KMS-11 (cell line): ENCODE data around the gene CA11.

Source experiments
- H2AFZ ChIP-seq: fragments of 200-600 bp; sonication (generic); 2 replicates; pipeline ENCODE4 v1.6.1; 2016; ENCODE audit warnings: antibody characterized with exemption, mixed run types, low read depth
- H3K27ac ChIP-seq: fragments of 200-600 bp; sonication (generic); 2 replicates; pipeline ENCODE4 v1.6.1; 2016; ENCODE audit warnings: mild to moderate bottlenecking, mixed run types
- H3K27me3 ChIP-seq: fragments of 200-600 bp; sonication (generic); 2 replicates; pipeline ENCODE4 v1.6.1; 2017; ENCODE audit warnings: mild to moderate bottlenecking, low read depth, mixed run types, moderate library complexity; ENCODE audit not compliant: insufficient read depth
- H3K36me3 ChIP-seq: fragments of 200-600 bp; sonication (generic); 2 replicates; pipeline ENCODE4 v1.6.1; 2017; ENCODE audit warnings: mild to moderate bottlenecking, mixed run types; ENCODE audit not compliant: insufficient read depth
- H3K4me1 ChIP-seq: fragments of 200-600 bp; sonication (generic); 2 replicates; pipeline ENCODE4 v1.6.1; 2016; ENCODE audit warnings: mild to moderate bottlenecking, low read depth, mixed run types; ENCODE audit not compliant: poor library complexity, severe bottlenecking
- H3K4me2 ChIP-seq: fragments of 200-600 bp; sonication (generic); 2 replicates; pipeline ENCODE4 v1.7.0; 2016; ENCODE audit warnings: mild to moderate bottlenecking, mixed run types
- H3K4me3 ChIP-seq: fragments of 200-600 bp; sonication (generic); IDR thresholded peaks from 2 replicates; pipeline ENCODE4 v1.6.1; 2017; ENCODE audit warnings: low read depth, low read length, mixed read lengths; ENCODE audit not compliant: insufficient read depth
- H3K79me2 ChIP-seq: fragments of 200-600 bp; sonication (generic); 2 replicates; pipeline ENCODE4 v1.6.1; 2016; ENCODE audit warnings: low read depth, mixed run types; ENCODE audit not compliant: insufficient read depth
- H3K9ac ChIP-seq: fragments of 200-600 bp; sonication (generic); 2 replicates; pipeline ENCODE4 v1.6.1; 2016; ENCODE audit warnings: mild to moderate bottlenecking, mixed run types
- H4K20me1 ChIP-seq: fragments of 200-600 bp; sonication (generic); 2 replicates; pipeline ENCODE4 v1.6.1; 2016; ENCODE audit warnings: mild to moderate bottlenecking, mixed run types; ENCODE audit not compliant: insufficient read depth
- TF ChIP-seq, protein P1 (sequence below): fragments of 200-600 bp; sonication (generic); conservative IDR thresholded peaks from 2 replicates; pipeline ENCODE4 v1.6.1; 2017; ENCODE audit warnings: low read depth, mild to moderate bottlenecking, antibody characterized with exemption, low read length, moderate library complexity, mixed read lengths

The CA11 gene

DNA sequence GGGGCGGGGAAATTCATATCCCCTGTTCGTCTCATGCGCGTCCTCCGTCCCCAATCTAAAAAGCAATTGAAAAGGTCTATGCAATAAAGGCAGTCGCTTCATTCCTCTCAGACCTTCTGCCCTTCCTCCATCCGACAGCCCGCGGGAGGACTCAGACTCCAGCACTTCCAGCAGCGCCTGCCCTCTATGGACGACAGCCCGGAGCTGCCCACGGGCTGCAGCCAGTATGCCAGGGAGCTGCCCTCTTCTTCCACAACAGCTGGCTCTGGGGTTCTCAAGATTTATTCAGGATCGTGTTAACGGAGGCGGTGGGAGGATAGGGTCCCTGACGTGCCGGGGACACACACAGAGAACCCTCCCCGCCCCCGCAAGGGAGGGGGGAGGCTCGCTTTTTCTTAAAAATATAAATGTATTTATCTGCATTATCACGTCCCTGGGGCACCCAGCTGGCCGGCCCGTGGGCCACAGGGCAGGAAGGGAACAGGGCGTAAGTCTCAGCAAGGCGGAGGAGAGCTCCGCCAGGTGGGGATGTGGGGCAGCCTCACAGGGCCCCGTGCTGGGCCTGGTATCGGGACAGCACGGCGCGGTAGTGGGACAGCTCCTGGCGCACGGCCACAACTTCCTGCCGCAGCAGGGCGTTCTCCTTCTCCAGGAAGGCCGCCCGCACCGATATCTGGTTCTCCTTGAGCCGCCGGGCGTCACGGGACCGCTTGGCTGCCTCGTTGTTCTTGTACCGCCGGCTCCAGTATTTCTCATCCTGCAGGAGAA lies 15.5 kb downstream of the CA11 start:
- TF ChIP-seq, protein P1, sequence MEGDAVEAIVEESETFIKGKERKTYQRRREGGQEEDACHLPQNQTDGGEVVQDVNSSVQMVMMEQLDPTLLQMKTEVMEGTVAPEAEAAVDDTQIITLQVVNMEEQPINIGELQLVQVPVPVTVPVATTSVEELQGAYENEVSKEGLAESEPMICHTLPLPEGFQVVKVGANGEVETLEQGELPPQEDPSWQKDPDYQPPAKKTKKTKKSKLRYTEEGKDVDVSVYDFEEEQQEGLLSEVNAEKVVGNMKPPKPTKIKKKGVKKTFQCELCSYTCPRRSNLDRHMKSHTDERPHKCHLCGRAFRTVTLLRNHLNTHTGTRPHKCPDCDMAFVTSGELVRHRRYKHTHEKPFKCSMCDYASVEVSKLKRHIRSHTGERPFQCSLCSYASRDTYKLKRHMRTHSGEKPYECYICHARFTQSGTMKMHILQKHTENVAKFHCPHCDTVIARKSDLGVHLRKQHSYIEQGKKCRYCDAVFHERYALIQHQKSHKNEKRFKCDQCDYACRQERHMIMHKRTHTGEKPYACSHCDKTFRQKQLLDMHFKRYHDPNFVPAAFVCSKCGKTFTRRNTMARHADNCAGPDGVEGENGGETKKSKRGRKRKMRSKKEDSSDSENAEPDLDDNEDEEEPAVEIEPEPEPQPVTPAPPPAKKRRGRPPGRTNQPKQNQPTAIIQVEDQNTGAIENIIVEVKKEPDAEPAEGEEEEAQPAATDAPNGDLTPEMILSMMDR: no peak
- H4K20me1 ChIP-seq: no peaks in the 10 kb centered on the region
- no peaks in the 10 kb centered on the region for H3K27me3 ChIP-seq
- H2AFZ ChIP-seq: no peak overlapping the region
- H3K9ac ChIP-seq: no peak overlapping the region
- H3K79me2 ChIP-seq: no peaks in the 10 kb centered on the region
- no peak overlapping the region for H3K4me2 ChIP-seq
- no peak overlapping the region for H3K4me3 ChIP-seq
- H3K27ac ChIP-seq: no peak overlapping the region
- no peaks in the 10 kb centered on the region for H3K36me3 ChIP-seq
- peaks cover 47% of the 10 kb centered on the region for H3K4me1 ChIP-seq

DNA sequence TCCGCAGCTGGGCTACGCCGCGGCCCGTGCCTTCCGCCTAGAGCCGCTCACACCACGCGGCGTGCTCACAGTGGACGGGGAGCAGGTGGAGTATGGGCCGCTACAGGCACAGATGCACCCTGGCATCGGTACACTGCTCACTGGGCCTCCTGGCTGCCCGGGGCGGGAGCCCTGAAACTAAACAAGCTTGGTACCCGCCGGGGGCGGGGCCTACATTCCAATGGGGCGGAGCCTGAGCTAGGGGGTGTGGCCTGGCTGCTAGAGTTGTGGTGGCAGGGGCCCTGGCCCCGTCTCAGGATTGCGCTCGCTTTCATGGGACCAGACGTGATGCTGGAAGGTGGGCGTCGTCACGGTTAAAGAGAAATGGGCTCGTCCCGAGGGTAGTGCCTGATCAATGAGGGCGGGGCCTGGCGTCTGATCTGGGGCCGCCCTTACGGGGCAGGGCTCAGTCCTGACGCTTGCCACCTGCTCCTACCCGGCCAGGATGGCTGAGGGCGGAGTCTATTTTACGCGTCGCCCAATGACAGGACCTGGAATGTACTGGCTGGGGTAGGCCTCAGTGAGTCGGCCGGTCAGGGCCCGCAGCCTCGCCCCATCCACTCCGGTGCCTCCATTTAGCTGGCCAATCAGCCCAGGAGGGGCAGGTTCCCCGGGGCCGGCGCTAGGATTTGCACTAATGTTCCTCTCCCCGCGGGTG lies 16.2 kb downstream of the CA11 start:
- TF ChIP-seq, protein P1: no peak
- no peak overlapping the region for H3K27ac ChIP-seq
- H3K36me3 ChIP-seq: no peaks in the 10 kb centered on the region
- H2AFZ ChIP-seq: no peak overlapping the region
- H3K27me3 ChIP-seq: no peaks in the 10 kb centered on the region
- H3K4me1 ChIP-seq: peaks cover 48% of the 10 kb centered on the region
- no peak overlapping the region for H3K4me3 ChIP-seq
- H3K4me2 ChIP-seq: no peak overlapping the region
- H3K9ac ChIP-seq: no peak overlapping the region
- no peaks in the 10 kb centered on the region for H4K20me1 ChIP-seq
- peaks cover 5% of the 10 kb centered on the region; the same call in 1 of the 2 replicates for H3K79me2 ChIP-seq

DNA sequence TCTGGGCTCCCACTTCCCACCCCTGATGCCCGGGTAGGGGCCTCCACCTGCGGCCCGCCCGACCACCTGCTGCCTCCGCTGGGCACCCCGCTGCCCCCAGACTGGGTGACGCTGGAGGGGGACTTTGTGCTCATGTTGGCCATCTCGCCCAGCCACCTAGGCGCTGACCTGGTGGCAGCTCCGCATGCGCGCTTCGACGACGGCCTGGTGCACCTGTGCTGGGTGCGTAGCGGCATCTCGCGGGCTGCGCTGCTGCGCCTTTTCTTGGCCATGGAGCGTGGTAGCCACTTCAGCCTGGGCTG lies 16.7 kb downstream of the CA11 start:
- Histone ChIP-seq H3K4me3 (no peak overlapping the region), H3K4me2 (no peak overlapping the region), H3K4me1 (peaks cover 47% of the 10 kb centered on the region)

DNA sequence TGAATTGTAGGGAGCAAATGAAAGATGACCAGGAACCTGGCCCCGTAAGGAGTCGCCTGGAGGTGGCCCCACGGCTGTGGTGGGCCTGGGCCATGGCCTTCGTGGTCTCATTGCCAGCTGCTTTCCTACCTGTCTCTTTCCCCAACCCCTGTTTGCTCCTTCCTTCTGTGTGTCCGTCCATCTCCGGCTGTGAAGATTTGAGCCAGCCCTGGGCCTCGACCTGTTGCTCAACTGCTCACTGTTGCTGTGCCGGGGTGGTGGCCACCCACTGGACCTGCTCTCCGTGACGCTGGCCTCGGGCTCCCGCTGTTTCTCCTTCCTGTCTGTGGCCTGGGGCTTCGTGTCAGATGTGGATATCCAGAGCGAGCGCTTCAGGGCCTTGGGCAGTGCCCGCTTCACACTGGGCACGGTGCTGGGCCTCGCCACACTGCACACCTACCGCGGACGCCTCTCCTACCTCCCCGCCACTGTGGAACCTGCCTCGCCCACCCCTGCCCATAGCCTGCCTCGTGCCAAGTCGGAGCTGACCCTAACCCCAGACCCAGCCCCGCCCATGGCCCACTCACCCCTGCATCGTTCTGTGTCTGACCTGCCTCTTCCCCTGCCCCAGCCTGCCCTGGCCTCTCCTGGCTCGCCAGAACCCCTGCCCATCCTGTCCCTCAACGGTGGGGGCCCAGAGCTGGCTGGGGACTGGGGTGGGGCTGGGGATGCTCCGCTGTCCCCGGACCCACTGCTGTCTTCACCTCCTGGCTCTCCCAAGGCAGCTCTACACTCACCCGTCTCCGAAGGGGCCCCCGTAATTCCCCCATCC lies 17.3 kb downstream of the CA11 start:
- Histone ChIP-seq H3K4me2 (no peak overlapping the region), H3K9ac (no peak overlapping the region), H3K27me3 (no peaks in the 10 kb centered on the region), H2AFZ (no peak overlapping the region), H3K27ac (no peak overlapping the region), H4K20me1 (no peaks in the 10 kb centered on the region), H3K79me2 (peaks cover 5% of the 10 kb centered on the region; the same call in 1 of the 2 replicates), H3K36me3 (no peaks in the 10 kb centered on the region), H3K4me1 (peaks cover 44% of the 10 kb centered on the region), H3K4me3 (no peak overlapping the region)
- TF ChIP-seq, protein P1: no peak

More for the DNA sequence above, 16.7 kb downstream of the CA11 start:
- Histone ChIP-seq H2AFZ (no peak overlapping the region), H3K79me2 (peaks cover 5% of the 10 kb centered on the region; the same call in 1 of the 2 replicates), H3K9ac (no peak overlapping the region), H3K27me3 (no peaks in the 10 kb centered on the region), H3K27ac (no peak overlapping the region), H4K20me1 (no peaks in the 10 kb centered on the region), H3K36me3 (no peaks in the 10 kb centered on the region)
- TF ChIP-seq, protein P1: no peak
